Measurements from ENCODE around the gene ZNF525. TPM values are rescaled to one million over a fixed set of nuclear protein-coding genes. Genes with fewer than 3 reads are reported as not detected.
A peak's percentile ranks its signal among the peaks of the same experiment; 100 is the strongest.
"Not testable (repeated sequence)": the region's sequence is repeated elsewhere in the genome, so short reads cannot be mapped to it uniquely, and the experiment has no call there.

The ZNF525 gene
- total and polyA plus RNA-seq, 9 of the 15 experiments (the other 6 are each of a cell fraction or from before 2014, with no cell fraction given) = 1.5 to 12.0 (median 6.7) TPM

DNA sequence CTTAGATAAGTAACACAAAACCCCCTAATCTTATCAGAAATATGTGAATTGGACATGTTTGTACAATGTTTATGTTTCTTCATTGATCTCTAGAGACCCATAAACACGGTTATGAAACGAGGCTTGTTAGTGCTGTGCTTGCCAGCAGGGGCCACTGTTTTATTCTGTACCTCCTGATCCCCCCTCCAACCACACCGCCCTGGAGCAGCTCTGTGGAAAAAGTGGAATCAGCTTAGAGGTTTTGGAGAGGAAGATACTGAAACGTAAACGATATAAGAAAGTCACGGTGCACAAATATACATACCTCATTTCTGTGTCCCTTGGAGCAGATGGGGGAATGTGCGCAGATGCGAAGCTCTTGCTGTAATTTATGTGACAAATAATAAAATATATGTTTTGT lies 58.2 kb downstream of the ZNF525 start:
- H3K4me3 ChIP-seq; H3K79me2 ChIP-seq (ENCODE audit: control insufficient read depth, insufficient read depth, low read length); H3K36me3 ChIP-seq (ENCODE audit: control insufficient read depth, insufficient read depth, low read length); H4K20me1 ChIP-seq (replicated peaks; ENCODE audit: control insufficient read depth, insufficient read depth, low read length); BruUV-seq (replicated peaks); H3K4me2 ChIP-seq (ENCODE audit: insufficient read depth, low read length); POLR2A ChIA-PET; H2AFZ ChIP-seq (ENCODE audit: low read depth, low read length); H3K9me3 ChIP-seq (replicated peaks; ENCODE audit: control insufficient read depth, insufficient read depth, low read depth, low read length); H3K27ac ChIP-seq (ENCODE audit: extremely low read depth, low read depth, low read length); H3K4me1 ChIP-seq (replicated peaks in 1 of 2; ENCODE audit: control insufficient read depth in 2 of 2, insufficient read depth in 2 of 2, low read length in 2 of 2); H3K27me3 ChIP-seq (ENCODE audit: control insufficient read depth in 2 of 2, insufficient read depth in 2 of 2, low read length in 2 of 2); H3K9me1 ChIP-seq (ENCODE audit: control insufficient read depth, insufficient read depth, low read length); H3K9ac ChIP-seq (ENCODE audit: insufficient read depth in 1 of 2, low read depth in 2 of 2, low read length in 2 of 2); DNase-seq (ENCODE audit: extremely low read depth in 1 of 4, low spot score in 3 of 4): not testable (repeated sequence)
- intact Hi-C loops (cut with micrococcal nuclease) (loop anchor here (5.0 kb wide), 1 partner anchor 324 kb away; no protein-coding TSS in a partner anchor), in situ Hi-C loops (cut with MboI) (loop anchor here (5.0 kb wide), 1 partner anchor 79 kb away; no protein-coding TSS in a partner anchor)
- FAIRE-seq (peak; percentile 91), ATAC-seq (peak; percentile 76)
- CTCF ChIA-PET (ENCODE audit: low intra/inter-chr PET ratio) = interaction anchor here (0.7 kb wide), 1 partner anchor 370 kb away, joined by 5 read pairs; no protein-coding TSS in a partner anchor
- 37% methylated on average over 6 of the region's 8 CpGs for WGBS (ENCODE audit: insufficient coverage, low coverage, missing lambda C conversion rate)

DNA sequence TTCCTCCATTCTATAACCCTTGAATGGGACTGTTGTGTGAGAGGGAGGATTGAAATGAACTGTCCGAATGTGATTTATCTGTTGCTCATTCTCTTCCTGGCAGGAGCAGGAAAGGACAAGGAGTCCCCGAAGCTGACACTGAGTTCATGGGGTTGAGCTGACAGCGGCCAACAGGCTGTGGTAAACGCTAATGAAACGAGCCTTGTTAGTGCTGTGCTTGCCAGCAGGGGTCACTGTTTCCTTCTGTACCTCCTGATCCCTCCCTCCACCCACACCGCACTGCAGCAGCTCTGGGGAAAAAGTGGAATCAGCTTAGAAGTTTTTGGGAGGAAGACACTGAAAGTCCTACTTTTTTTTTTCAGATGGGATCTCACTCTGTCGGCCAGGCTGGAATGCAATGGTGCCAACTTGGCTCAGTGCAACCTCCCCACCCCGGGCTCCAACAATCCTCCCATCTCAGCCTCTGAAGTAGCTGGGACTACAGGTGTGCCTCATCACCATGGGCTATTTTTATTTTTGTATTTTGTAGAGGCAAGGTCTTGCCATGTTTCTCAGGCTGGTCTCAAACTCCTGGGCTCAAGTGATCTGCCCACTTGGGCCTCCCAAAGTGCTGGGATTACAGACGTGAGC lies 59.6 kb downstream of the ZNF525 start:
- Histone ChIP-seq H3K9me1 (ENCODE audit: control insufficient read depth, insufficient read depth, low read length) (no peaks in the 10 kb centered on the region), H3K36me3 (ENCODE audit: control insufficient read depth, insufficient read depth, low read length) (no peaks in the 10 kb centered on the region), H3K27me3 (ENCODE audit: control insufficient read depth in 2 of 2, insufficient read depth in 2 of 2, low read length in 2 of 2) (no peaks in the 10 kb centered on the region), H3K27ac (ENCODE audit: extremely low read depth, low read depth, low read length) (no peak overlapping the region), H3K4me1 (replicated peaks in 1 of 2; ENCODE audit: control insufficient read depth in 2 of 2, insufficient read depth in 2 of 2, low read length in 2 of 2) (no peaks in the 10 kb centered on the region; a peak in 1 of 5 replicates), H3K79me2 (ENCODE audit: control insufficient read depth, insufficient read depth, low read length) (no peaks in the 10 kb centered on the region), H3K4me3 (no peak overlapping the region), H2AFZ (ENCODE audit: low read depth, low read length) (no peak overlapping the region), H3K9ac (ENCODE audit: insufficient read depth in 1 of 2, low read depth in 2 of 2, low read length in 2 of 2) (no peak overlapping the region), H3K9me3 (replicated peaks; ENCODE audit: control insufficient read depth, insufficient read depth, low read depth, low read length) (no peaks in the 10 kb centered on the region), H3K4me2 (ENCODE audit: insufficient read depth, low read length) (no peak overlapping the region), H4K20me1 (replicated peaks; ENCODE audit: control insufficient read depth, insufficient read depth, low read length) (no peaks in the 10 kb centered on the region)
- CTCF ChIA-PET (ENCODE audit: low intra/inter-chr PET ratio) = interaction anchor here (1.0 kb wide), 1 partner anchor 321 kb away, joined by 9 read pairs; no protein-coding TSS in a partner anchor
- POLR2A ChIA-PET = interaction anchor here (0.6 kb wide), 1 partner anchor 333 kb away, joined by 3 read pairs; no protein-coding TSS in a partner anchor
- intact Hi-C loops (cut with micrococcal nuclease) = loop anchor here (5.0 kb wide), 1 partner anchor 322 kb away; no protein-coding TSS in a partner anchor
- no TSS peak for BruUV-seq (replicated peaks)
- DNase-seq (ENCODE audit: extremely low read depth in 1 of 4, low spot score in 3 of 4) (peak; percentile 67 to 79 (median 72)), FAIRE-seq (peak; percentile 97), ATAC-seq (peak; percentile 99)
- 25% methylated on average over 8 of the region's 9 CpGs for WGBS (ENCODE audit: insufficient coverage, low coverage, missing lambda C conversion rate)
- in situ Hi-C loops (cut with MboI) = loop anchor here (5.0 kb wide), 2 partner anchors 77 to 322 kb away; no protein-coding TSS in a partner anchor
- TF ChIP-seq ARID2 (IDR thresholded peaks at IDR 0.05) = 0 out of 2 replicates have a peak, but pooled peaks have one; percentile 19
- TF ChIP-seq, protein P1, sequence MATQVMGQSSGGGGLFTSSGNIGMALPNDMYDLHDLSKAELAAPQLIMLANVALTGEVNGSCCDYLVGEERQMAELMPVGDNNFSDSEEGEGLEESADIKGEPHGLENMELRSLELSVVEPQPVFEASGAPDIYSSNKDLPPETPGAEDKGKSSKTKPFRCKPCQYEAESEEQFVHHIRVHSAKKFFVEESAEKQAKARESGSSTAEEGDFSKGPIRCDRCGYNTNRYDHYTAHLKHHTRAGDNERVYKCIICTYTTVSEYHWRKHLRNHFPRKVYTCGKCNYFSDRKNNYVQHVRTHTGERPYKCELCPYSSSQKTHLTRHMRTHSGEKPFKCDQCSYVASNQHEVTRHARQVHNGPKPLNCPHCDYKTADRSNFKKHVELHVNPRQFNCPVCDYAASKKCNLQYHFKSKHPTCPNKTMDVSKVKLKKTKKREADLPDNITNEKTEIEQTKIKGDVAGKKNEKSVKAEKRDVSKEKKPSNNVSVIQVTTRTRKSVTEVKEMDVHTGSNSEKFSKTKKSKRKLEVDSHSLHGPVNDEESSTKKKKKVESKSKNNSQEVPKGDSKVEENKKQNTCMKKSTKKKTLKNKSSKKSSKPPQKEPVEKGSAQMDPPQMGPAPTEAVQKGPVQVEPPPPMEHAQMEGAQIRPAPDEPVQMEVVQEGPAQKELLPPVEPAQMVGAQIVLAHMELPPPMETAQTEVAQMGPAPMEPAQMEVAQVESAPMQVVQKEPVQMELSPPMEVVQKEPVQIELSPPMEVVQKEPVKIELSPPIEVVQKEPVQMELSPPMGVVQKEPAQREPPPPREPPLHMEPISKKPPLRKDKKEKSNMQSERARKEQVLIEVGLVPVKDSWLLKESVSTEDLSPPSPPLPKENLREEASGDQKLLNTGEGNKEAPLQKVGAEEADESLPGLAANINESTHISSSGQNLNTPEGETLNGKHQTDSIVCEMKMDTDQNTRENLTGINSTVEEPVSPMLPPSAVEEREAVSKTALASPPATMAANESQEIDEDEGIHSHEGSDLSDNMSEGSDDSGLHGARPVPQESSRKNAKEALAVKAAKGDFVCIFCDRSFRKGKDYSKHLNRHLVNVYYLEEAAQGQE (IDR thresholded peaks at IDR 0.05; ENCODE audit: borderline replicate concordance) = peak; percentile 63; the same call in 1 of the 2 replicates
- TF ChIP-seq, protein P1 (CRISPR knock-in tag; IDR thresholded peaks at IDR 0.05; ENCODE audit: low read depth) = no peak
- TF ChIP-seq EGR1 (conservative IDR thresholded peaks at IDR 0.05) = peak; percentile 44; the same call in 1 of the 2 replicates
- TF ChIP-seq SREBF1 (IDR thresholded peaks at IDR 0.05; ENCODE audit: borderline replicate concordance, low read depth, low read length) = no peak
- TF ChIP-seq MAZ (CRISPR knock-in tag; conservative IDR thresholded peaks at IDR 0.05 in 1 of 2, IDR thresholded peaks at IDR 0.05 in 1 of 2) = 0 out of 4 replicates have a peak, but pooled peaks of 1 of the 2 experiments have one; percentile 21

Data from K562 (cell line).